GM23248 (cell line): ENCODE data around the gene TMTC1.

Experiments
- EZH2 ChIP-seq: fragments of 200-600 bp; sonication (generic); IDR thresholded peaks from 2 replicates; pipeline ENCODE4 v1.6.1; 2018; ENCODE audit warnings: antibody characterized with exemption, mild to moderate bottlenecking; ENCODE audit not compliant: insufficient read depth, poor library complexity, severe bottlenecking
- EZH2phosphoT487 ChIP-seq: fragments of 200-600 bp; sonication (generic); IDR thresholded peaks from 2 replicates; pipeline ENCODE4 v1.6.1; 2018; ENCODE audit warnings: antibody characterized with exemption, moderate library complexity, mild to moderate bottlenecking, low read depth; ENCODE audit not compliant: insufficient read depth

- TF ChIP-seq EZH2 (no peak), EZH2phosphoT487 (no peak)
Measured at GRCh38 chr12:29751676-29752075, 32.1 kb downstream of the TMTC1 start.
